Right lobe of liver (tissue), 4 donors: Measurements from ENCODE around the gene ZBTB7C.

Source experiments
- CTCF ChIP-seq, 4 donors: fragments of 200-600 bp in 3 of 4; fragments of 450-650 bp in 1 of 4; IDR thresholded peaks; one replicate each; pipeline versions ENCODE4 v1.5.1 to v1.8.0; 2016 to 2022; ENCODE audit warnings: antibody characterized with exemption in 4 of 4, mild to moderate bottlenecking in 2 of 4
- POLR2A ChIP-seq: fragments of 450-650 bp; IDR thresholded peaks from one replicate; pipeline ENCODE4 v1.6.1; 2017; ENCODE audit warnings: antibody characterized with exemption, mild to moderate bottlenecking
- donor health status: DM: no; HTN: no; CAD: no.
- donor health status: DM: no; HTN: no; CAD: no.
- donor health status: DM: no; HTN: yes; CAD: no.

GRCh38 chr18:48450685-48451084 is 41.5 kb upstream of the ZBTB7C start:
- TF ChIP-seq CTCF (IDR thresholded peaks at IDR 0.05) (no peak), POLR2A (no peak)
